ENCODE results near the gene CAMTA1.

CAMTA1 gene

GRCh38 chr1:7388141-7388487 is 602.9 kb downstream of the CAMTA1 start:
- no peak for DNase-seq (ENCODE audit: low spot score)

- peak; percentile 52 for DNase-seq (ENCODE audit: low spot score)
These were observed 603.4 kb downstream of the CAMTA1 start for GRCh38 chr1:7388488-7389185.

- DNase-seq (ENCODE audit: low spot score): peak; percentile 49
These were observed 604.1 kb downstream of the CAMTA1 start for GRCh38 chr1:7389201-7389905.

GRCh38 chr1:7389906-7390603 is 604.8 kb downstream of the CAMTA1 start:
- no peak for DNase-seq (ENCODE audit: low spot score)

- DNase-seq (ENCODE audit: low spot score): no peak
These were observed 605.3 kb downstream of the CAMTA1 start for GRCh38 chr1:7390604-7391000.

GRCh38 chr1:7393136-7393535 is 607.9 kb downstream of the CAMTA1 start:
- no peak for DNase-seq (ENCODE audit: low spot score)

GRCh38 chr1:7395251-7395650 is 610.0 kb downstream of the CAMTA1 start:
- DNase-seq (ENCODE audit: low spot score): no peak

GRCh38 chr1:7398982-7399381 is 613.7 kb downstream of the CAMTA1 start:
- no peak for DNase-seq (ENCODE audit: low spot score)

GRCh38 chr1:7399514-7400125 is 614.4 kb downstream of the CAMTA1 start:
- DNase-seq (ENCODE audit: low spot score): no peak

GRCh38 chr1:7400566-7400965 is 615.3 kb downstream of the CAMTA1 start:
- DNase-seq (ENCODE audit: low spot score): no peak

- DNase-seq (ENCODE audit: low spot score): peak; percentile 94
These were observed 616.7 kb downstream of the CAMTA1 start for GRCh38 chr1:7401814-7402547.

GRCh38 chr1:7402548-7402850 is 617.2 kb downstream of the CAMTA1 start:
- DNase-seq (ENCODE audit: low spot score): peak; percentile 4

- DNase-seq (ENCODE audit: low spot score): no peak
These were observed 618.2 kb downstream of the CAMTA1 start for GRCh38 chr1:7403265-7404045.

- no peak for DNase-seq (ENCODE audit: low spot score)
These were observed 618.9 kb downstream of the CAMTA1 start for GRCh38 chr1:7404046-7404742.

GRCh38 chr1:7405844-7406500 is 620.7 kb downstream of the CAMTA1 start:
- DNase-seq (ENCODE audit: low spot score): no peak

GRCh38 chr1:7406641-7407543 is 621.6 kb downstream of the CAMTA1 start:
- no peak for DNase-seq (ENCODE audit: low spot score)

- DNase-seq (ENCODE audit: low spot score): no peak
These were observed 622.3 kb downstream of the CAMTA1 start for GRCh38 chr1:7407544-7407895.

- no peak for DNase-seq (ENCODE audit: low spot score)
These were observed 622.9 kb downstream of the CAMTA1 start for GRCh38 chr1:7407980-7408770.

GRCh38 chr1:7408771-7409150 is 623.5 kb downstream of the CAMTA1 start:
- DNase-seq (ENCODE audit: low spot score): no peak
